Kidney capillary endothelial cell (primary cell): ENCODE data around the gene TIPARP.
"Not testable (repeated sequence)": the region's sequence is repeated elsewhere in the genome, so short reads cannot be mapped to it uniquely, and the experiment has no call there.

ENCODE experiments used
- DNase-seq: peaks from one replicate; pipeline ENCODE4 v3.0.0-alpha.2; 2018; ENCODE audit warnings: low spot score

The TIPARP gene

GRCh38 chr3:156648086-156648485, 26.3 kb upstream of the TIPARP start:
- no peak for DNase-seq

DNA sequence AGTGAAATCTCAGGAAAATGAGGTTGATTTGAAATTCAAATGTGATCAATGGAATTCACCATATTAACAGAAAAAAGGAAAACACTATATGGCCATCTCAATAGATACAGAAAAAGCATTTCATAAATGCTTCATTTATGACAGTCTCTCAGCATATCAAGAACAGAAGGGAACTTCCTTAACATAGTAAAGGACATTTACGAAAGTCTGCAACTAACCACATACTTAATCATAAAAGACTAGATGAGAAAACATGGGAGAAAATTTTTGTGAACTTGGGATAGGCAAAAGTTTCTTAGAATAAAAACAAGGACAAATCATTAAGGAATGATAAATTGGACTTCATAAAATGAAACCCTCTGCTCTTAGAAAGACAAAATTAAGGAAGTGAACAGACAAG, 24.7 kb upstream of the TIPARP start:
- no peak for DNase-seq

DNA sequence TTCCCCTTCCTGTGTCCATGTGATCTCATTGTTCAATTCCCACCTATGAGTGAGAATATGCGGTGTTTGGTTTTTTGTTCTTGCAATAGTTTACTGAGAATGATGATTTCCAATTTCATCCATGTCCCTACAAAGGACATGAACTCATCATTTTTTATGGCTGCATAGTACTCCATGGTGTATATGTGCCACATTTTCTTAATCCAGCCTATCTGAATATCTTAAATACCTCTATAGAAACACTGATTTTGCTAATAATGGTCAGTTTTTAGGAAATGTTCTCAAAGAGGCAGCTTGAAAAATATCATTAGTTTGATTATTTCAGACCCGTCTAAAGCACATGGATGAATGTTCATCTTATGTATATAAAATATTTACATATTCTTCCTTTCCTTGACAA, 21.7 kb upstream of the TIPARP start:
- DNase-seq = not testable (repeated sequence)

GRCh38 chr3:156654834-156655233, 19.6 kb upstream of the TIPARP start:
- no peak for DNase-seq

DNA sequence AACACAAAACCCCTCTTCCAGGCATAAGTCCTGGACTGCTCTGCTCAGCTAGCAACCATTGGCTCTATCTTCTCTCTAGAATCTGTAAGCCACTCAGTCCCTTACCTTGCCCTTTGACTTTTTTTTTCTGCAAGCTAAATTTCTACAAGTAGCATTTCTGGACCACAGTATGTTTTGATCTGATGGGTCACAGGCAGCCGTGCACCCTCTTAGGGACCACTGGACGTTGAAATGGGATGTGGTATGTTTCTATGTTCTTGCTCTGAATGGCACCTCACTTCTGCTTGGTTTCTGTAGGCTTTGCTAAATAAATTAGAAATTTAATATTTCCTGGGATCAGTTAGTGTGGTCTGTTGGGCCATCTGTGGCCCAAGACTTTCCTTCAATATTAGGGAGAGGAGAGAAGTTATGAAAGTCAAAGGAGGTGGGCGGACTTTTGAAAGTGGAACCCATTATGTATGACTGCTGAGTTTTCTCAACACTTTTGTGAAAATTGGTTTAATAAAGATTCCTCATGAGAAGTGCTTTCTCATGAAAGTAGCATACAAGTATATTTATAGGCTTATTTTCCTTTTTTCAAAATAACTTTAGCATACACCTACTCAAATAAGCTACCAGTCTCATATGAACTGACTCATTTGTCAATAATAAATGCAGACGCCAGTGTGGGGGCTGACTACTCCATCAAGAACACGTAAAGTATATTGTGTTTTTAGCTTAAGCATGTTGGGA, 18.4 kb upstream of the TIPARP start:
- no peak for DNase-seq

- DNase-seq = no peak
These were observed 16.9 kb upstream of the TIPARP start for GRCh38 chr3:156657440-156657839.

DNA sequence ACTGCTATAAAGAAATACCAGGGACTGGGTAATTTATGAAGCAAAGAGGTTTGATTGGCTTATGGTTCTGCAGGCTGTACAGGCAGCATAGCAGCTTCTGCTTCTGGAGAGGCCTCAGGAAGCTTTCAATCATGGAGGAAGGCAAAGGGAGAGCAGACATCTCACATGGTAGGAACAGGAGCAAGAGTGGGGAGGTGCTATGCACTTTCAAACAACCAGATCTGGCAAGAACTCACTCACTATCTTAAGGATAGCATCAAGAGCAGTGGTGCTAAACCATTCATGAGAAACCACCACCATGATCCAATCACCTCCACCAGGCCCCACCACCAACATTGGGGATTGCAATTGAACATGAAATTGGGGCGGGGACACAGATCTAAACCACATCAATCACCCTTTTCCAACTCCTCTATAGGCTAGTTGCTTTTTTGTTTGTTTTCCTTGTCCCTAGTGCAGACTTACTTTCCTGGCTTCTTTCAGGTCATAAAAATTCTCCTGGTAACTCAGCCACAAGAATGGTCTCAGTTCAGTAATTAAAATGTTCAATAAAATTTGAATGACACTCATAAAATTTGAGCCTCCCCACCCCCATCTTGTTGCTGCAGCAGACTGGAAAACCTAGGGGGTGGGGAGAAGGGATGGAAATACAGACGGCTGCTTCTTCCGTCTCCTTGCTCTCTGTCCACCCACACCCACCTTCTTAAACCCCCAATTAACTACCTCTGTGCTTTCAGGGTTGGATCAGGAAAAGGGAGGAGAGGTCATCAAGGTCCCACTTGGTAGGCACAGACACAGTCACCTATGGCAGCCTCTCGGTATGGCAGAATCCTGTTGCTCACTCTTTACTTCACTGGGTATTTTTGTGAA, 16.3 kb upstream of the TIPARP start:
- no peak for DNase-seq

- no peak for DNase-seq
These were observed 15.7 kb upstream of the TIPARP start for GRCh38 chr3:156658732-156659090.

- no peak for DNase-seq
These were observed 15.1 kb upstream of the TIPARP start for GRCh38 chr3:156659260-156659659.

DNA sequence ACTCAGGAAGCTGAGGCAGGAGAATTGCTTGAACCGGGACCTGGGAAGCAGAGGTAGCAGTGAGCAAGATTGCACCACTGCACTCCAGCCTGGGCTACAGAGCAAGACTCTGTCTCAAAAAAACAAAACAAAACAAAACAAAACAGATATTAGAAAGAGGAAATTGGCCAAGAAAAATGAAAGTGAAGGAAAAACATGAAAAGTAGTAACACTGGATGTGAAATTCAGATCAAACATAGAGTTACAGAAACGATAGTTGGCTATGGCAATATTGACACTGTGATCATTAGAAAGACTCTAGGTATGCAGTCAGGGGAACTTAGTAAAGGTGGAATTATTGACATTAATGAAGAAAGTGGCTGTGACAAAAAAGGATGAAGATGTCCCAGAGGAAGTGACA, 13.2 kb upstream of the TIPARP start:
- no peak for DNase-seq

- no peak for DNase-seq
These were observed 10.2 kb upstream of the TIPARP start for GRCh38 chr3:156664011-156664830.

DNA sequence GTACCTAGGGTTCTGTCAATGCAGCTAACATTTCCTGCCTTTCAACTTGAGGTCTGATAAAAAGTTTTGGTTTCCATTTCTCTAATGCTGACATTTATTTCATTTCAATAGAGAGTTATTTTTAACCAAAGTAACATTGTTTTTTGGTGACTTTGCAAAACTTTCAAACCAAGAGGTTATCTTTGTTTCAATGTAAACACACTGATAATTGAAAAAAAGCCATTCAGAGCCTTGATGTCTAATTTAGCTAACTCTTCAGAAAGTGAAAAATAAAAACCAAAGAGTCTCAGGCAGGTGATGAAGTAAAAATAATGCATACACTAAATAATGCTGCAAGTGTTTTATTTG, 9.6 kb upstream of the TIPARP start:
- DNase-seq = no peak

DNA sequence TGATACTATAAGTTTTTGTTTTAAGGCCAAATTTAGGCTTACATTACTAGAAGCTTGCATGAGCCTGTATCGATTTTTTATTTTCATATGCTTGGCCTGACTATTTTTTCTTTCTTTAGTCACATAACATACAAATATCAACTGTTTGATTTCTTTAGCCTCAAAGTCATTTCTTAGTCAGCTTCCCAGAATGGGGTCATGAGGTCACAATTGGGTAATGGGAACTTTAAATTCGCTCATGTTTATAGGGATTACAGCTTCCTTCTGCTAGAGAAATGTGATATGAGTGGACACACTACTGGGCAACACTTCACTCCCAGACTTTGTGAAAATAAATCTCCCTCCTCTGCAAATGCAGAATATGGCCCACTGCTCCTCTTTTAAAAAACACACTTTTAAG, 9.1 kb upstream of the TIPARP start:
- DNase-seq = no peak

DNA sequence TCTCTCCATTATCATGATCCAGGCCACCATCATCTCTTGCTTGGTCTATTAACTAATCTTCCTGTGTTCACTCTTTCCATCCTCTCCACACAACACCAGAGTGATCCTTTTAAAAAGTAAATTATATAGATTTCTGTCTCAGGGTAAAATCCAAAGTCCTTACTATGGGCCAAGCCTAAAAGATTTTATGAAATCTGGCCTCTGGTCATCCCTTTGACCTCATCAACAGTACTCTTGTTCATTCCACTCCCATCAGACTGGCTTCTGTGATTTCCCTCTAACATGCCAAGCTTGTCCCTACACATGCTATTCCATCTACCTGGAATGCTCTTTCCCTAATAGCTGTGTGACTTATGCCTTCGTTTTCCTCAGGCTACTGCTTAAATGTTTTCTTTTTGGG, 8.3 kb upstream of the TIPARP start:
- DNase-seq = no peak

DNA sequence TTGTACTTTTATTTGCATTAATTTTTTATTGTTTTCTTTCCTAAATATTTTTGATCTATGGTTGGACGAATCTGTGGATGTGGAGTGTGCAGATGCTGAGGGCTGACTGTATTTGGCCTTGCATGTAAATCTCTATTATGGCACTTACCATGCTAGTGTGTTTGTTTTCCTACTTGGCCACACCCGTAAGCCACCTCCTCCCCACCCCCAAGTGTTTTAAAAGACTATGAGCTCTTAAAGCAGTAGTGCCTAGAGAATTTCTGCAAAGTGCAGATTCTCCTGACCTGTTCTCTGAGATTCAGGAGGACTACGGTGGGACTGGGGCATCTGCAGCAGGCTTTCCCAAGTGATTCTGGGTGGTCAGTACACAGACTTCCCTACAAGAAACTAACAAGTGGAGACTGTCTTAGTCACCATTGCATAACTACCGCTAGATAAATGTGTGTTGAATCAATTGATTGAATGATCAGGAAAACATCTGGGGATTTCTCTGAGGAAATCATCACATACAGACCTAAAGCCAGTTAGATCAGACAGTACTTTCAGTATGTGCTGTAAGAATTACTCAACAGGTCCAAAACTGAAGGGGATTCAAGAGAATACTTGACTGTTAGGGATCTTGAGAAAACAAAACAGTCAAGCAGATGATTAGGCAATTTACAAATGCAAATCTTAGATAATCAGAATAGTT, 6.2 kb upstream of the TIPARP start:
- DNase-seq = no peak

- no peak for DNase-seq
These were observed 4.3 kb upstream of the TIPARP start for GRCh38 chr3:156670077-156670476.

GRCh38 chr3:156670652-156671051, 3.7 kb upstream of the TIPARP start:
- no peak for DNase-seq

- DNase-seq = no peak
These were observed 701 bp upstream of the TIPARP start for GRCh38 chr3:156673732-156674045.

- DNase-seq = no peak
These were observed 780 bp downstream of the TIPARP start for GRCh38 chr3:156674911-156675829.

- DNase-seq = peak; percentile 70
These were observed 1.7 kb downstream of the TIPARP start for GRCh38 chr3:156675830-156676767.
